Measurements from ENCODE around the gene DNASE2B.

DNA sequence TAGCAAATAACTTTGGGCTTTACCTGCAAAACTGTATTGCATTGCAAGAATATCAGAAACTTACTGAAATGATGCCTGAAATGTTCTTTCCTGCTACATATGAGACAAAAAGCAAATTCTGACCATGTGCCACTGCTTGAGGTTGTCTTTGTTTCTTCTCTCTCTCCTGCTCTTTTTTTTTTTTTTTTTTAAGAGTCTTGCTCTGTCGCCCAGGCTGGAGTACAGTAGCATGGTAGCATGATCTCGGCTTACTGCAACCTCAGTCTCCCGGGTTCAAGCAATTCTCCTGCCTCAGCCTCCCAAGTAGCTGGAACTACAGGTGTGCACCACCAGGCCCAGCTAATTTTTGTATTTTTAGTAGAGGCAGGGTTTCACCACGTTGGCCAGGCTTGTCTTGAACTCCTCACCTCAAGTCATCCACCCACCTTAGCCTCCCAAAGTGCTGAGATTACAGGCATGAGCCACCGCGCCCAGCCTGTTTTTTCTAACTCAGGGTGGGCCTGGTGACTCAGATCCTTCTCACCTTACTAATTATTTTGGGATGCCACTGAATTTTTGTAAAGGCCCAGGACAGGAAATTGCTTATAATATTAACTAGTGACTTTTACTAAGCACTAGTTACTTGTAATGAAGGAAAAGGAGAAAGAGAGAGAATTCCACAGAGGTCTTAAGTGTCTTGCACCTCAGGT, 35.9 kb downstream of the DNASE2B start:
- TF ChIP-seq, protein P1, sequence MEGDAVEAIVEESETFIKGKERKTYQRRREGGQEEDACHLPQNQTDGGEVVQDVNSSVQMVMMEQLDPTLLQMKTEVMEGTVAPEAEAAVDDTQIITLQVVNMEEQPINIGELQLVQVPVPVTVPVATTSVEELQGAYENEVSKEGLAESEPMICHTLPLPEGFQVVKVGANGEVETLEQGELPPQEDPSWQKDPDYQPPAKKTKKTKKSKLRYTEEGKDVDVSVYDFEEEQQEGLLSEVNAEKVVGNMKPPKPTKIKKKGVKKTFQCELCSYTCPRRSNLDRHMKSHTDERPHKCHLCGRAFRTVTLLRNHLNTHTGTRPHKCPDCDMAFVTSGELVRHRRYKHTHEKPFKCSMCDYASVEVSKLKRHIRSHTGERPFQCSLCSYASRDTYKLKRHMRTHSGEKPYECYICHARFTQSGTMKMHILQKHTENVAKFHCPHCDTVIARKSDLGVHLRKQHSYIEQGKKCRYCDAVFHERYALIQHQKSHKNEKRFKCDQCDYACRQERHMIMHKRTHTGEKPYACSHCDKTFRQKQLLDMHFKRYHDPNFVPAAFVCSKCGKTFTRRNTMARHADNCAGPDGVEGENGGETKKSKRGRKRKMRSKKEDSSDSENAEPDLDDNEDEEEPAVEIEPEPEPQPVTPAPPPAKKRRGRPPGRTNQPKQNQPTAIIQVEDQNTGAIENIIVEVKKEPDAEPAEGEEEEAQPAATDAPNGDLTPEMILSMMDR (IDR thresholded peaks at IDR 0.05), result no peak
- TF ChIP-seq POLR2A (IDR thresholded peaks at IDR 0.05), result no peak
